ENCODE data around the gene MARCHF5.
"Not testable (repeated sequence)": the region's sequence is repeated elsewhere in the genome, so short reads cannot be mapped to it uniquely, and the experiment has no call there.

MARCHF5 gene

GRCh38 chr10:92305133-92306072 lies 14.4 kb downstream of the MARCHF5 start:
- no peak for DNase-seq

GRCh38 chr10:92309272-92309671 lies 18.3 kb downstream of the MARCHF5 start:
- no peak for DNase-seq

- no peak for DNase-seq
Measured at GRCh38 chr10:92313750-92314149, 22.8 kb downstream of the MARCHF5 start.

GRCh38 chr10:92316610-92317009 lies 25.6 kb downstream of the MARCHF5 start:
- DNase-seq: no peak

- DNase-seq: no peak
Measured at GRCh38 chr10:92323079-92323478, 32.1 kb downstream of the MARCHF5 start.

- DNase-seq: no peak
Measured at GRCh38 chr10:92327445-92328433, 36.8 kb downstream of the MARCHF5 start.

GRCh38 chr10:92328993-92329392 lies 38.0 kb downstream of the MARCHF5 start:
- no peak for DNase-seq

GRCh38 chr10:92329927-92330326 lies 39.0 kb downstream of the MARCHF5 start:
- DNase-seq: not testable (repeated sequence)

GRCh38 chr10:92342796-92343195 lies 51.8 kb downstream of the MARCHF5 start:
- no peak for DNase-seq

- DNase-seq: not testable (repeated sequence)
Measured at GRCh38 chr10:92345575-92345974, 54.6 kb downstream of the MARCHF5 start.

- DNase-seq: not testable (repeated sequence)
Measured at GRCh38 chr10:92347035-92347676, 56.2 kb downstream of the MARCHF5 start.

GRCh38 chr10:92350411-92350810 lies 59.4 kb downstream of the MARCHF5 start:
- no peak for DNase-seq

GRCh38 chr10:92354587-92354986 lies 63.6 kb downstream of the MARCHF5 start:
- no peak for DNase-seq

GRCh38 chr10:92356041-92356440 lies 65.1 kb downstream of the MARCHF5 start:
- no peak for DNase-seq

GRCh38 chr10:92363498-92363897 lies 72.5 kb downstream of the MARCHF5 start:
- no peak for DNase-seq

- no peak for DNase-seq
Measured at GRCh38 chr10:92366412-92367021, 75.5 kb downstream of the MARCHF5 start.

- DNase-seq: no peak
Measured at GRCh38 chr10:92377962-92378361, 87.0 kb downstream of the MARCHF5 start.

- no peak for DNase-seq
Measured at GRCh38 chr10:92381543-92381954, 90.6 kb downstream of the MARCHF5 start.

- DNase-seq: no peak
Measured at GRCh38 chr10:92382631-92383030, 91.7 kb downstream of the MARCHF5 start.

- DNase-seq: no peak
Measured at GRCh38 chr10:92384741-92385140, 93.8 kb downstream of the MARCHF5 start.

- DNase-seq: no peak
Measured at GRCh38 chr10:92385831-92386230, 94.9 kb downstream of the MARCHF5 start.

GRCh38 chr10:92387289-92387940 lies 96.4 kb downstream of the MARCHF5 start:
- no peak for DNase-seq

Measured in DMS79 (cell line).